Gastroesophageal sphincter (tissue), 4 donors: ENCODE results near the gene EVI5L. TPM values are rescaled to one million over a fixed set of nuclear protein-coding genes. Genes with fewer than 3 reads are reported as not detected.

Source experiments
- ATAC-seq: fragments of 150-250 bp; one replicate; pipeline ENCODE4 v1.9.1; 2016; ENCODE audit warnings: mild to moderate bottlenecking, moderate library complexity
- H3K27ac ChIP-seq, 4 donors: fragments of 200-600 bp; sonication (generic) in 3 of 4; 1 replicate in 3 of 4; 2 replicates in 1 of 4; pipeline ENCODE4 v1.5.1; 2016 to 2019
- H3K27me3 ChIP-seq: fragments of 200-600 bp; sonication (generic); one replicate; pipeline ENCODE4 v1.5.1; 2019
- H3K36me3 ChIP-seq, 2 donors: fragments of 200-600 bp; sonication (generic); one replicate each; pipeline ENCODE4 v1.5.1; 2019; ENCODE audit warnings: control low read depth in 1 of 2
- H3K4me1 ChIP-seq, 3 donors: fragments of 200-600 bp; sonication (generic); 1 replicate in 2 of 3; 2 replicates in 1 of 3; pipeline ENCODE4 v1.5.1; 2016 to 2019; ENCODE audit warnings: control low read depth in 2 of 3
- H3K4me3 ChIP-seq, 2 donors: fragments of 200-600 bp; sonication (generic); one replicate each; pipeline ENCODE4 v1.5.1; 2019; ENCODE audit warnings: mild to moderate bottlenecking in 1 of 2, moderate library complexity in 1 of 2
- H3K9me3 ChIP-seq, 3 donors: fragments of 200-600 bp; sonication (generic); one replicate each; pipeline ENCODE4 v1.5.1; 2017 to 2019; ENCODE audit warnings: control low read depth in 2 of 3
- EP300 ChIP-seq: sonication (generic); formaldehyde crosslinking; IDR thresholded peaks from one replicate; pipeline ENCODE4 v1.6.1; 2017; ENCODE audit warnings: antibody characterized with exemption, mild to moderate bottlenecking
- POLR2A ChIP-seq, 2 donors: fragments of 450-650 bp; IDR thresholded peaks; one replicate each; pipeline ENCODE4 v1.6.1; 2017; ENCODE audit warnings: antibody characterized with exemption in 2 of 2, mild to moderate bottlenecking in 2 of 2, moderate library complexity in 1 of 2
- POLR2AphosphoS5 ChIP-seq: sonication (generic); formaldehyde crosslinking; IDR thresholded peaks from one replicate; pipeline ENCODE4 v1.6.1; 2017; ENCODE audit warnings: antibody characterized with exemption
- WGBS, 2 donors: methylation state at CpG; one replicate each; pipeline ENCODE4 v1.1.5; 2018; ENCODE audit warnings: low coverage in 1 of 2; 5-methylcytosine and 5-hydroxymethylcytosine counted together
- total RNA-seq, 4 donors: library from RNA; depleted of rRNA; stranded (reverse); fragments of >200 nt; gene quantifications; one replicate each; pipeline ENCODE4 v1.1.0, GENCODE V29; 2016
- TF ChIP-seq, protein P1 (sequence below), 4 experiments: fragments of 200-600 bp in 2 of 4; fragments of 450-650 bp in 2 of 4; sonication (generic) in 1 of 4; IDR thresholded peaks; one replicate each; pipeline ENCODE4 v1.5.1; 2017 to 2019; ENCODE audit warnings: antibody characterized with exemption in 4 of 4, mild to moderate bottlenecking in 2 of 4, moderate library complexity in 2 of 4

EVI5L gene
- total RNA-seq, 4 donors from 2014 or later: 17.3 to 46.3 (median 22.2) TPM

DNA sequence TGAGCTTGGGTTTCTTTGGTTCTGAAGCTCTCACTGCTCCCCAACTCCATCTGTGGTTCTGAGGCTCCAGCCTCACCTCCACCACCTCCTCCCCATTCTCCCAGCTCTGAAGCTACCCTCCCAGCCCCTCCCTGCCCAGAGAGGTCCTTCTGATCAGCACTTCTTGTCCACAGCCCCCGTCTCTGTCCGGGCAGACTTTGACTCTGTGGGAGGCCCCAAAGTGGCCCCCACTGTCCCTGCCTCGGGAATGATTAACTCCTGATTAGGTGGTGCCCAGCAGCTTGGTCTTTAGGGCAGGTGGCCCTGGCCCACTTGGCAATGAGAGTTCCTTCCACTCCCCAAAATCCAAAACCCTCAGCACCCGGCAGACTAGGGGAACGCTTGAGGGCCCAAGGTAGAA is 14.4 kb downstream of the EVI5L start:
- no peak for ATAC-seq
- TF ChIP-seq, protein P1, sequence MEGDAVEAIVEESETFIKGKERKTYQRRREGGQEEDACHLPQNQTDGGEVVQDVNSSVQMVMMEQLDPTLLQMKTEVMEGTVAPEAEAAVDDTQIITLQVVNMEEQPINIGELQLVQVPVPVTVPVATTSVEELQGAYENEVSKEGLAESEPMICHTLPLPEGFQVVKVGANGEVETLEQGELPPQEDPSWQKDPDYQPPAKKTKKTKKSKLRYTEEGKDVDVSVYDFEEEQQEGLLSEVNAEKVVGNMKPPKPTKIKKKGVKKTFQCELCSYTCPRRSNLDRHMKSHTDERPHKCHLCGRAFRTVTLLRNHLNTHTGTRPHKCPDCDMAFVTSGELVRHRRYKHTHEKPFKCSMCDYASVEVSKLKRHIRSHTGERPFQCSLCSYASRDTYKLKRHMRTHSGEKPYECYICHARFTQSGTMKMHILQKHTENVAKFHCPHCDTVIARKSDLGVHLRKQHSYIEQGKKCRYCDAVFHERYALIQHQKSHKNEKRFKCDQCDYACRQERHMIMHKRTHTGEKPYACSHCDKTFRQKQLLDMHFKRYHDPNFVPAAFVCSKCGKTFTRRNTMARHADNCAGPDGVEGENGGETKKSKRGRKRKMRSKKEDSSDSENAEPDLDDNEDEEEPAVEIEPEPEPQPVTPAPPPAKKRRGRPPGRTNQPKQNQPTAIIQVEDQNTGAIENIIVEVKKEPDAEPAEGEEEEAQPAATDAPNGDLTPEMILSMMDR (IDR thresholded peaks at IDR 0.05): no peak
- TF ChIP-seq POLR2A (IDR thresholded peaks at IDR 0.05) (no peak), POLR2AphosphoS5 (no peak), EP300 (no peak)

GRCh38 chr19:7844951-7845350 is 14.9 kb downstream of the EVI5L start:
- H3K27me3 ChIP-seq: no peaks in the 10 kb centered on the region
- TF ChIP-seq POLR2A (IDR thresholded peaks at IDR 0.05): no peak
- TF ChIP-seq, protein P1 (IDR thresholded peaks at IDR 0.05): no peak
- no peak for TF ChIP-seq POLR2AphosphoS5
- no peak for TF ChIP-seq EP300
- no peaks in the 10 kb centered on the region for H3K9me3 ChIP-seq
- H3K27ac ChIP-seq: no peak overlapping the region
- H3K4me3 ChIP-seq: no peak overlapping the region
- 100% methylated on average over 1 of the region's 10 CpGs; no CpG with 5 or more reads in 1 of the 2 donors for WGBS, 2 donors
- no peaks in the 10 kb centered on the region for H3K4me1 ChIP-seq
- peaks cover 0 to 10% of the 10 kb centered on the region in 2 donors for H3K36me3 ChIP-seq
- ATAC-seq: no peak

More for the DNA sequence above, 14.4 kb downstream of the EVI5L start:
- Histone ChIP-seq H3K4me1 (no peaks in the 10 kb centered on the region), H3K27ac (no peak overlapping the region), H3K36me3 (peaks cover 0 to 8% of the 10 kb centered on the region in 2 donors), H3K4me3 (no peak overlapping the region), H3K27me3 (no peaks in the 10 kb centered on the region), H3K9me3 (no peaks in the 10 kb centered on the region)
- 100% methylated on average over 3 of the region's 5 CpGs; no CpG with 5 or more reads in 1 of the 2 donors for WGBS, 2 donors

GRCh38 chr19:7845390-7846154 is 15.6 kb downstream of the EVI5L start:
- no peak overlapping the region for H3K4me3 ChIP-seq
- H3K27me3 ChIP-seq: no peaks in the 10 kb centered on the region
- WGBS, 2 donors: 72 to 94% methylated on average over 4 to 5 of the region's 20 CpGs
- H3K27ac ChIP-seq: no peak overlapping the region
- H3K4me1 ChIP-seq: no peaks in the 10 kb centered on the region
- H3K9me3 ChIP-seq: no peaks in the 10 kb centered on the region
- no peak for ATAC-seq
- TF ChIP-seq, protein P1 (IDR thresholded peaks at IDR 0.05): no peak
- peaks cover 0 to 10% of the 10 kb centered on the region in 2 donors for H3K36me3 ChIP-seq

DNA sequence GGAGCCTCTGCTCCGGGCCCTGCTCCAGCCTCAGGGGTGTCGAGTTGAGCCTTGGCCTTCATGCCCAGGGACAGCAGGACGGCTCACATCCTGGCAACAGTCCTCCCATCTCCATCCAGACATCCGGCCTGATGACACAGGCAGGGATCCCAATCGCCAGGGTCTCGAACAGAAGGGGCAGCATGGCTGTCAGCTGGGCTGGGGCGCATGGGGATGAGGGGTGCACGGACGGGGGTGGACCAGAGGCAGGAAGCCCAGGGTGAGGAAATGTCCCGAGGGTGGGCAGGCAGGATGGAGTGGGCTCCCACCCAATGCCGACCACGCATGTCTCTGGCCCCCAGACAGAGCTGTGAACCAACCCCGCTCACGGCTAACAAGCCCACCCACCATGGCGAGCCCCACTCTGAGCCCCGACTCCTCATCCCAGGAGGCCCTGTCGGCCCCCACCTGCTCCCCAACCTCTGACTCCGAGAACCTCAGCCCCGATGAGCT is 16.2 kb downstream of the EVI5L start:
- TF ChIP-seq POLR2AphosphoS5 (no peak), POLR2A (IDR thresholded peaks at IDR 0.05) (no peak), EP300 (no peak)
- TF ChIP-seq, protein P1 (IDR thresholded peaks at IDR 0.05): no peak
- ATAC-seq: no peak
- no peaks in the 10 kb centered on the region for H3K4me1 ChIP-seq
- no peaks in the 10 kb centered on the region for H3K9me3 ChIP-seq
- no peak overlapping the region for H3K4me3 ChIP-seq
- peaks cover 0 to 10% of the 10 kb centered on the region in 2 donors for H3K36me3 ChIP-seq
- H3K27ac ChIP-seq: no peak overlapping the region
- WGBS, 2 donors: 80% methylated on average over 1 of the region's 19 CpGs; no CpG with 5 or more reads in 1 of the 2 donors
- H3K27me3 ChIP-seq: no peaks in the 10 kb centered on the region

- no peaks in the 10 kb centered on the region for H3K27me3 ChIP-seq
- no peaks in the 10 kb centered on the region for H3K9me3 ChIP-seq
- 80 to 100% methylated on average over 1 to 2 of the region's 23 CpGs for WGBS, 2 donors
- no peak for TF ChIP-seq POLR2A (IDR thresholded peaks at IDR 0.05)
- H3K4me3 ChIP-seq: no peak overlapping the region
- no peak overlapping the region for H3K27ac ChIP-seq
- H3K36me3 ChIP-seq: peaks cover 0 to 10% of the 10 kb centered on the region in 2 donors
- ATAC-seq: no peak
- H3K4me1 ChIP-seq: no peaks in the 10 kb centered on the region
Observed at GRCh38 chr19:7847664-7848063, 17.6 kb downstream of the EVI5L start.
